HepG2 (cell line): Measurements from ENCODE around the gene QKI. TPM values are rescaled to one million over a fixed set of nuclear protein-coding genes. Genes with fewer than 3 reads are reported as not detected.
A peak's percentile ranks its signal among the peaks of the same experiment; 100 is the strongest.
"Not testable (repeated sequence)": the region's sequence is repeated elsewhere in the genome, so short reads cannot be mapped to it uniquely, and the experiment has no call there.

Experiments
- ATAC-seq: fragments of 200-7000 bp; cut with Tn5 transposase; 3 replicates; pipeline ENCODE4 v1.9.1; 2020; ENCODE audit warnings: mild to moderate bottlenecking, moderate library complexity
- BruUV-seq: library from RNA; stranded (reverse); fragments of 400-500 nt; replicated peaks from 2 replicates; lab custom pipeline; 2021; lab: Mats Ljungman, UMichigan
- CTCF ChIA-PET: fragments of 300-600 bp; formaldehyde crosslinking; extraction: SDS; loops from one replicate; lab custom pipeline; 2021; ENCODE audit warnings: low total read pairs, inconsistent platforms, low intra/inter-chr PET ratio; lab: Yijun Ruan, JAX
- POLR2A ChIA-PET: fragments of 350-600 bp; sonication (Branson Sonifier 250); formaldehyde crosslinking; loops from one replicate; lab custom pipeline; 2020; ENCODE audit warnings: antibody characterized with exemption, inconsistent platforms; lab: Yijun Ruan, JAX
- DNase-seq: peaks from one replicate; pipeline ENCODE4 v3.0.0-alpha.2; 2015; ENCODE audit warnings: low spot score
- FAIRE-seq: peaks from 3 replicates; lab custom pipeline; 2011; peaks lifted over from hg19 to GRCh38; lab: Jason Lieb, UNC
- H2AFZ ChIP-seq: one replicate; pipeline ENCODE4 v1.6.1; 2011; ENCODE audit warnings: low read length, inconsistent platforms
- H3K27ac ChIP-seq: fragments of 300-600 bp; 3 replicates; pipeline ENCODE4 v1.8.0; 2011; ENCODE audit warnings: mixed run types, mild to moderate bottlenecking, mixed read lengths, low read length, inconsistent platforms; ENCODE audit not compliant: insufficient read depth; ENCODE audit errors: extremely low read length
- H3K27me3 ChIP-seq, 2 experiments: fragments of 200-600 bp in 1 of 2; 2 replicates in 1 of 2; 3 replicates in 1 of 2; pipeline versions ENCODE4 v1.6.0 to v1.8.0; 2011; ENCODE audit warnings: low read length in 2 of 2, mild to moderate bottlenecking in 2 of 2, moderate library complexity in 2 of 2, inconsistent platforms in 1 of 2; ENCODE audit not compliant: insufficient read depth in 2 of 2, control insufficient read depth in 1 of 2
- H3K36me3 ChIP-seq, 2 experiments: fragments of 200-600 bp in 1 of 2; replicated peaks in 1 of 2; 2 replicates in 1 of 2; 3 replicates in 1 of 2; pipeline versions ENCODE4 v1.5.1 to v1.8.0; 2011; ENCODE audit warnings: low read length in 2 of 2, inconsistent platforms in 1 of 2; ENCODE audit not compliant: insufficient read depth in 2 of 2, control insufficient read depth in 1 of 2
- H3K4me1 ChIP-seq: 2 replicates; pipeline ENCODE4 v1.5.1; 2012; ENCODE audit warnings: low read length, inconsistent platforms; ENCODE audit not compliant: insufficient read depth
- H3K4me2 ChIP-seq: 2 replicates; pipeline ENCODE4 v1.6.0; 2011; ENCODE audit warnings: low read depth, low read length, inconsistent platforms
- H3K4me3 ChIP-seq, 3 experiments: fragments of 200-600 bp in 1 of 3; sonication (generic), shearing (Covaris generic) in 1 of 3; replicated peaks in 1 of 3; 2 replicates each; pipeline ENCODE4 v1.5.1; 2011 to 2016; ENCODE audit warnings: low read length in 3 of 3, inconsistent platforms in 2 of 3, low read depth in 2 of 3, mild to moderate bottlenecking in 2 of 3, control low read depth in 1 of 3, mixed read lengths in 1 of 3; ENCODE audit not compliant: insufficient read depth in 1 of 3
- H3K79me2 ChIP-seq: one replicate; pipeline ENCODE4 v1.6.1; 2011; ENCODE audit warnings: low read length, inconsistent platforms; ENCODE audit not compliant: insufficient read depth
- H3K9ac ChIP-seq: 2 replicates; pipeline ENCODE4 v1.6.0; 2011; ENCODE audit warnings: mild to moderate bottlenecking, low read depth, low read length, inconsistent platforms; ENCODE audit not compliant: insufficient read depth
- H3K9me3 ChIP-seq: 2 replicates; pipeline ENCODE4 v1.5.1; 2012; ENCODE audit warnings: mild to moderate bottlenecking, low read length
- H4K20me1 ChIP-seq: 2 replicates; pipeline ENCODE4 v1.6.0; 2011; ENCODE audit warnings: inconsistent platforms, mild to moderate bottlenecking, low read length, moderate library complexity; ENCODE audit not compliant: insufficient read depth
- CHD4 ChIP-seq: fragments of 200-600 bp; sonication (generic); IDR thresholded peaks from 2 replicates; pipeline ENCODE4 v1.7.0; 2017; ENCODE audit warnings: mild to moderate bottlenecking, low read length, borderline replicate concordance
- CREB3 ChIP-seq: sonication (generic); formaldehyde crosslinking; IDR thresholded peaks from 2 replicates; pipeline ENCODE4 v1.5.0; 2020; ENCODE audit warnings: missing genetic modification reagents
- GABPA ChIP-seq, 2 experiments: IDR thresholded peaks; 2 replicates each; pipeline ENCODE4 v1.6.1; 2011 to 2016; ENCODE audit warnings: low read depth in 2 of 2, low read length in 1 of 2, missing biosample characterization in 1 of 2, missing genetic modification characterization in 1 of 2
- KDM1A ChIP-seq: IDR thresholded peaks from 2 replicates; pipeline ENCODE4 v1.6.1; 2016; ENCODE audit warnings: missing compliant biosample characterization
- PLRG1 ChIP-seq: fragments of 450-650 bp; conservative IDR thresholded peaks from 2 replicates; pipeline ENCODE4 v1.6.1; 2016
- ZBTB3 ChIP-seq: sonication (generic); formaldehyde crosslinking; IDR thresholded peaks from 2 replicates; pipeline ENCODE4 v1.4.0; 2020; ENCODE audit warnings: low read depth, mild to moderate bottlenecking, moderate library complexity, missing genetic modification reagents, borderline replicate concordance
- ZMYM3 ChIP-seq: sonication (generic); formaldehyde crosslinking; IDR thresholded peaks from 2 replicates; pipeline ENCODE4 v1.5.1; 2020; ENCODE audit warnings: mild to moderate bottlenecking, missing genetic modification reagents
- ZNF326 ChIP-seq: sonication (generic); formaldehyde crosslinking; IDR thresholded peaks from 2 replicates; pipeline ENCODE4 v1.4.0; 2020; ENCODE audit warnings: missing genetic modification reagents, borderline replicate concordance
- ZNF430 ChIP-seq: sonication (generic); formaldehyde crosslinking; IDR thresholded peaks from 2 replicates; pipeline ENCODE4 v1.9.0; 2021; ENCODE audit warnings: mild to moderate bottlenecking, missing genetic modification reagents
- ZNF629 ChIP-seq: sonication (generic); formaldehyde crosslinking; conservative IDR thresholded peaks from 2 replicates; pipeline ENCODE4 v1.5.0; 2020; ENCODE audit warnings: missing genetic modification reagents
- ZNF652 ChIP-seq: IDR thresholded peaks from 2 replicates; pipeline ENCODE4 v1.6.1; 2016; ENCODE audit warnings: low read depth, borderline replicate concordance
- WGBS: methylation state at CpG from one replicate; pipeline ENCODE4 v1.1.6; 2017; ENCODE audit warnings: low lambda C conversion rate; 5-methylcytosine and 5-hydroxymethylcytosine counted together
- in situ Hi-C: cut with HindIII; loops from 2 replicates; pipeline ENCODE4 v1.10.0; 2017; ENCODE audit warnings: low pct_unique_long_range_greater_than_20kb; ENCODE audit not compliant: extremely low pct_ligation_motif_present
- intact Hi-C: fragments of 100-400 bp; cut with micrococcal nuclease; formaldehyde crosslinking; loops from one replicate; pipeline ENCODE4 v1.10.0; 2022; ENCODE audit not compliant: unreplicated experiment
- polyA plus RNA-seq, 8 experiments: library from polyadenylated mRNA; depleted of rRNA in 3 of 8; stranded (reverse) in 7 of 8; unstranded in 1 of 8; fragments of >200 nt; fragmentation: Illumina TruSeq in 4 of 8; extraction: Trizol in 4 of 8; gene quantifications; 2 replicates each; pipeline versions ENCODE4 v1.2.1 to v1.2.3, GENCODE V29; 2011 to 2016; ENCODE audit warnings: low read depth in 4 of 8, missing spikeins in 1 of 8, mixed read lengths in 1 of 8; ENCODE audit not compliant: insufficient read depth in 1 of 8
- total RNA-seq, 5 experiments: library from RNA; depleted of rRNA; stranded (reverse); fragments of >200 nt; fragmentation: Illumina TruSeq; extraction: Trizol; gene quantifications; 2 replicates each; pipeline ENCODE4 v1.2.3, GENCODE V29; 2016; ENCODE audit warnings: low read depth in 1 of 5

QKI gene
- total and polyA plus RNA-seq, 2 of the 13 experiments (the other 11 are each of a cell fraction or from before 2014, with no cell fraction given), result 136 to 137 TPM

- no peak for TF ChIP-seq PLRG1
- peak; percentile 69; the same call in 1 of the 2 replicates for TF ChIP-seq KDM1A (CRISPR knock-in tag)
- peak; percentile 89 for TF ChIP-seq ZNF629 (CRISPR knock-in tag)
- no peak for TF ChIP-seq CREB3 (CRISPR knock-in tag)
- no peak for TF ChIP-seq ZNF652 (CRISPR knock-in tag)
- no peak for TF ChIP-seq ZBTB3
- TF ChIP-seq ZNF326, result no peak
- peak; percentile 82; the same call in 1 of the 2 replicates for TF ChIP-seq CHD4
- peak; percentile 31; the same call in 1 of the 2 replicates for TF ChIP-seq ZMYM3
- no peak for TF ChIP-seq GABPA (IDR thresholded peaks at IDR 0.05; ENCODE audit: low read depth, low read length)
- no peak for TF ChIP-seq GABPA (CRISPR knock-in tag; IDR thresholded peaks at IDR 0.05; ENCODE audit: low read depth)
- no peak for TF ChIP-seq ZNF430
- TF ChIP-seq, all 625 proteins: peak for 4
- H3K9me3 ChIP-seq, result peaks cover 11% of the 10 kb centered on the region; the same call in 1 of the 2 replicates
- no peak overlapping the region for H3K27ac ChIP-seq
- in situ Hi-C loops, result no loop called here
- DNase-seq (no peak), FAIRE-seq (no peak), ATAC-seq (no peak)
- H3K79me2 ChIP-seq, result no peaks in the 10 kb centered on the region
- no peak overlapping the region for H3K4me3 ChIP-seq
- H3K4me1 ChIP-seq, result peaks cover 50% of the 10 kb centered on the region
- no peaks in the 10 kb centered on the region for H3K27me3 ChIP-seq
- BruUV-seq, result no TSS peak
- no peak overlapping the region for H3K9ac ChIP-seq
- intact Hi-C loops, result no loop called here
- H4K20me1 ChIP-seq, result no peaks in the 10 kb centered on the region
- no peak overlapping the region for H2AFZ ChIP-seq
- CTCF ChIA-PET, result no interaction called here
- H3K4me2 ChIP-seq, result no peak overlapping the region
- no peaks in the 10 kb centered on the region for H3K36me3 ChIP-seq
- WGBS, result 7% methylated on average over 2 of the region's 2 CpGs
- POLR2A ChIA-PET, result no interaction called here
These were observed 30.0 kb upstream of the QKI start for GRCh38 chr6:163384510-163384909.

- H3K36me3 ChIP-seq, POLR2A ChIA-PET, in situ Hi-C loops, intact Hi-C loops, BruUV-seq, H4K20me1 ChIP-seq, H2AFZ ChIP-seq, H3K9ac ChIP-seq, H3K4me2 ChIP-seq, H3K27me3 ChIP-seq, ATAC-seq, H3K27ac ChIP-seq, H3K4me3 ChIP-seq, CTCF ChIA-PET, H3K79me2 ChIP-seq, FAIRE-seq, DNase-seq: not testable (repeated sequence)
- peaks cover 11% of the 10 kb centered on the region; the same call in 1 of the 2 replicates for H3K9me3 ChIP-seq
- WGBS, result 87% methylated on average over 13 of the region's 13 CpGs
- H3K4me1 ChIP-seq, result peaks cover 40% of the 10 kb centered on the region
These were observed 29.0 kb upstream of the QKI start for GRCh38 chr6:163385503-163385902.
